H9 (cell line): ENCODE data around the gene CRTAP. TPM values are rescaled to one million over a fixed set of nuclear protein-coding genes. Genes with fewer than 3 reads are reported as not detected.

Experiments
- DNase-seq: peaks from one replicate; pipeline ENCODE4 v3.0.0-alpha.2; 2017
- H2AFZ ChIP-seq: one replicate; pipeline ENCODE4 v1.6.1; 2013; ENCODE audit warnings: mild to moderate bottlenecking, low read length, control low read depth, moderate library complexity
- H2AK5ac ChIP-seq: 2 replicates; pipeline ENCODE4 v1.6.1; 2013; ENCODE audit warnings: low read length, control low read depth, mixed read lengths; ENCODE audit not compliant: insufficient read length
- H2BK120ac ChIP-seq: one replicate; pipeline ENCODE4 v1.6.1; 2013; ENCODE audit warnings: low read depth, mild to moderate bottlenecking, low read length, control low read depth, inconsistent platforms; ENCODE audit not compliant: poor library complexity, severe bottlenecking
- H2BK12ac ChIP-seq: 2 replicates; pipeline ENCODE4 v1.6.1; 2013; ENCODE audit warnings: low read length, control low read depth, mixed read lengths, low read depth; ENCODE audit not compliant: insufficient read length
- H2BK15ac ChIP-seq: 2 replicates; pipeline ENCODE4 v1.6.1; 2013; ENCODE audit warnings: low read depth, low read length, control low read depth
- H2BK20ac ChIP-seq: one replicate; pipeline ENCODE4 v1.6.1; 2013; ENCODE audit warnings: low read depth, mild to moderate bottlenecking, low read length, control low read depth, inconsistent platforms; ENCODE audit not compliant: poor library complexity, severe bottlenecking
- H2BK5ac ChIP-seq: 2 replicates; pipeline ENCODE4 v1.6.1; 2013; ENCODE audit warnings: low read length, control low read depth, mixed read lengths; ENCODE audit not compliant: insufficient read length
- H3K14ac ChIP-seq: 2 replicates; pipeline ENCODE4 v1.6.1; 2013; ENCODE audit warnings: low read length, control low read depth; ENCODE audit not compliant: insufficient read depth
- H3K18ac ChIP-seq: 2 replicates; pipeline ENCODE4 v1.6.1; 2013; ENCODE audit warnings: low read depth, mild to moderate bottlenecking, mixed read lengths, low read length, control low read depth; ENCODE audit not compliant: insufficient read length
- H3K23ac ChIP-seq: 2 replicates; pipeline ENCODE4 v1.6.1; 2013; ENCODE audit warnings: low read length, control low read depth, mixed read lengths, low read depth; ENCODE audit not compliant: insufficient read length
- H3K23me2 ChIP-seq: 2 replicates; pipeline ENCODE4 v1.6.1; 2013; ENCODE audit warnings: low read depth, mild to moderate bottlenecking, mixed read lengths, low read length, control low read depth; ENCODE audit not compliant: insufficient read length, poor library complexity, severe bottlenecking
- H3K27ac ChIP-seq: 2 replicates; pipeline ENCODE4 v1.5.1; 2013; ENCODE audit warnings: low read length, control low read depth, mixed read lengths, low read depth; ENCODE audit not compliant: insufficient read length
- H3K27me3 ChIP-seq: 2 replicates; pipeline ENCODE4 v1.6.1; 2013; ENCODE audit warnings: low read length, control low read depth, inconsistent platforms; ENCODE audit not compliant: insufficient read depth
- H3K4ac ChIP-seq: 2 replicates; pipeline ENCODE4 v1.6.1; 2013; ENCODE audit warnings: low read depth, mild to moderate bottlenecking, control low read depth, inconsistent platforms, low read length, moderate library complexity
- H3K4me1 ChIP-seq: 2 replicates; pipeline ENCODE4 v1.6.1; 2013; ENCODE audit warnings: low read length, control low read depth, inconsistent platforms; ENCODE audit not compliant: insufficient read depth
- H3K4me2 ChIP-seq: 2 replicates; pipeline ENCODE4 v1.6.1; 2013; ENCODE audit warnings: low read length, control low read depth, mixed read lengths; ENCODE audit not compliant: insufficient read length, insufficient read depth
- H3K56ac ChIP-seq: 2 replicates; pipeline ENCODE4 v1.6.1; 2013; ENCODE audit warnings: low read depth, mild to moderate bottlenecking, mixed read lengths, low read length, control low read depth; ENCODE audit not compliant: insufficient read length
- H3K79me1 ChIP-seq: 2 replicates; pipeline ENCODE4 v1.6.1; 2013; ENCODE audit warnings: low read depth, mild to moderate bottlenecking, moderate library complexity, low read length, control low read depth, inconsistent platforms; ENCODE audit not compliant: insufficient read depth, poor library complexity, severe bottlenecking
- H3K79me2 ChIP-seq: 2 replicates; pipeline ENCODE4 v1.6.1; 2013; ENCODE audit warnings: low read length, control low read depth, inconsistent platforms; ENCODE audit not compliant: insufficient read depth
- H3K9ac ChIP-seq: 2 replicates; pipeline ENCODE4 v1.6.1; 2013; ENCODE audit warnings: low read length, control low read depth, mixed read lengths; ENCODE audit not compliant: insufficient read length; ENCODE audit errors: extremely low read depth
- H3K9me3 ChIP-seq: one replicate; pipeline ENCODE4 v1.6.1; 2013; ENCODE audit warnings: low read depth, low read length, inconsistent platforms; ENCODE audit not compliant: control insufficient read depth
- H3T11ph ChIP-seq: one replicate; pipeline ENCODE4 v1.6.1; 2013; ENCODE audit warnings: mild to moderate bottlenecking, low read length, control low read depth, inconsistent platforms
- H4K20me1 ChIP-seq: one replicate; pipeline ENCODE4 v1.6.1; 2013; ENCODE audit not compliant: control insufficient read depth, insufficient read length, insufficient read depth
- H4K5ac ChIP-seq: 2 replicates; pipeline ENCODE4 v1.6.1; 2013; ENCODE audit warnings: low read depth, mild to moderate bottlenecking, mixed read lengths, low read length, control low read depth; ENCODE audit not compliant: insufficient read length
- H4K8ac ChIP-seq: replicated peaks from 2 replicates; pipeline ENCODE4 v1.6.1; 2013; ENCODE audit warnings: low read length, control low read depth, mixed read lengths, low read depth; ENCODE audit not compliant: insufficient read length
- H4K91ac ChIP-seq: 2 replicates; pipeline ENCODE4 v1.6.1; 2013; ENCODE audit warnings: low read depth, mild to moderate bottlenecking, moderate library complexity, mixed read lengths, low read length, control low read depth; ENCODE audit not compliant: insufficient read length
- H3K27ac Mint-ChIP-seq, 3 experiments: 2 replicates in 2 of 3; 3 replicates in 1 of 3; pipeline ENCODE4 v1.8.0; 2020 to 2021; ENCODE audit warnings: mixed read lengths in 3 of 3, mild to moderate bottlenecking in 1 of 3, moderate library complexity in 1 of 3
- H3K27me3 Mint-ChIP-seq: 2 replicates; pipeline ENCODE4 v1.8.0; 2021; ENCODE audit warnings: low read depth, mild to moderate bottlenecking, moderate library complexity, mixed read lengths
- H3K36me3 Mint-ChIP-seq, 3 experiments: 2 replicates in 2 of 3; 3 replicates in 1 of 3; pipeline ENCODE4 v1.8.0; 2020 to 2021; ENCODE audit warnings: low read depth in 3 of 3, mixed read lengths in 3 of 3; ENCODE audit not compliant: insufficient read depth in 1 of 3
- H3K4me1 Mint-ChIP-seq, 2 experiments: 2 replicates each; pipeline ENCODE4 v1.8.0; 2020; ENCODE audit warnings: mixed read lengths in 2 of 2
- H3K4me3 Mint-ChIP-seq, 2 experiments: 2 replicates in 1 of 2; 3 replicates in 1 of 2; pipeline ENCODE4 v1.8.0; 2020 to 2021; ENCODE audit warnings: mild to moderate bottlenecking in 2 of 2, mixed read lengths in 2 of 2, moderate library complexity in 1 of 2
- H3K9me3 Mint-ChIP-seq, 2 experiments: 2 replicates in 1 of 2; 3 replicates in 1 of 2; pipeline ENCODE4 v1.8.0; 2020; ENCODE audit warnings: mild to moderate bottlenecking in 2 of 2, mixed read lengths in 2 of 2, moderate library complexity in 1 of 2
- CTCF ChIP-seq: fragments of 200-600 bp; sonication (generic); conservative IDR thresholded peaks from 3 replicates; pipeline ENCODE4 v1.8.0; 2021; ENCODE audit warnings: antibody characterized with exemption, mild to moderate bottlenecking
- WGBS: extraction: QIAGEN DNeasy Blood & Tissue Kit; methylation state at CpG from one replicate; pipeline ENCODE4 v1.1.7; 2013; ENCODE audit warnings: missing lambda C conversion rate, low lambda C conversion rate, mixed read lengths; ENCODE audit not compliant: insufficient read length; ENCODE audit errors: extremely low coverage; 5-methylcytosine and 5-hydroxymethylcytosine counted together
- total RNA-seq: library from RNA; stranded (reverse); gene quantifications from 2 replicates; pipeline ENCODE4 v1.2.1, GENCODE V29; 2021

CRTAP gene
- total RNA-seq, 1 experiment from 2014 or later, result 159 TPM

GRCh38 chr3:33076952-33077351, 36.9 kb upstream of the CRTAP start:
- Mint-ChIP-seq H3K27ac (no peak overlapping the region), H3K9me3 (no peaks in the 10 kb centered on the region), H3K4me1 (peaks cover 0 to 9% of the 10 kb centered on the region in 2 experiments; a peak in 3 of 4 replicates), H3K27me3 (no peaks in the 10 kb centered on the region), H3K36me3 (peaks cover 0 to 6% (median 0%) of the 10 kb centered on the region in 3 experiments; a peak in 4 of 7 replicates), H3K4me3 (no peak overlapping the region)
- Histone ChIP-seq H2BK12ac (no peak overlapping the region), H4K91ac (no peak overlapping the region), H3K9me3 (no peaks in the 10 kb centered on the region), H2AFZ (no peak overlapping the region), H3K4me1 (no peaks in the 10 kb centered on the region), H2BK20ac (no peak overlapping the region), H3K23ac (no peak overlapping the region), H2BK15ac (no peak overlapping the region), H3K14ac (no peak overlapping the region), H3K9ac (no peak overlapping the region), H3K4me2 (no peak overlapping the region), H2BK120ac (no peak overlapping the region), H3K4ac (no peak overlapping the region), H4K20me1 (no peaks in the 10 kb centered on the region), H3T11ph (no peak overlapping the region), H4K5ac (no peak overlapping the region), H3K79me2 (no peaks in the 10 kb centered on the region), H2AK5ac (no peak overlapping the region), H3K27me3 (no peaks in the 10 kb centered on the region), H3K56ac (no peak overlapping the region), H4K8ac (no peak overlapping the region), H3K27ac (no peak overlapping the region), H3K79me1 (no peaks in the 10 kb centered on the region), H3K18ac (no peak overlapping the region), H3K23me2 (no peaks in the 10 kb centered on the region), H2BK5ac (no peak overlapping the region)
- DNase-seq, result no peak
- no peak for TF ChIP-seq CTCF
- WGBS, result no CpG with 5 or more reads among the region's 8 CpGs
